Activated CD4-positive, alpha-beta T cell treated with anti-CD3 and anti-CD28 coated beads for 4 hours (primary cell): Measurements from ENCODE around the gene OR10G8.

Experiments used
- DNase-seq, 2 donors: peaks; one replicate each; pipeline ENCODE4 v3.0.0-alpha.2; 2020

OR10G8 gene

DNA sequence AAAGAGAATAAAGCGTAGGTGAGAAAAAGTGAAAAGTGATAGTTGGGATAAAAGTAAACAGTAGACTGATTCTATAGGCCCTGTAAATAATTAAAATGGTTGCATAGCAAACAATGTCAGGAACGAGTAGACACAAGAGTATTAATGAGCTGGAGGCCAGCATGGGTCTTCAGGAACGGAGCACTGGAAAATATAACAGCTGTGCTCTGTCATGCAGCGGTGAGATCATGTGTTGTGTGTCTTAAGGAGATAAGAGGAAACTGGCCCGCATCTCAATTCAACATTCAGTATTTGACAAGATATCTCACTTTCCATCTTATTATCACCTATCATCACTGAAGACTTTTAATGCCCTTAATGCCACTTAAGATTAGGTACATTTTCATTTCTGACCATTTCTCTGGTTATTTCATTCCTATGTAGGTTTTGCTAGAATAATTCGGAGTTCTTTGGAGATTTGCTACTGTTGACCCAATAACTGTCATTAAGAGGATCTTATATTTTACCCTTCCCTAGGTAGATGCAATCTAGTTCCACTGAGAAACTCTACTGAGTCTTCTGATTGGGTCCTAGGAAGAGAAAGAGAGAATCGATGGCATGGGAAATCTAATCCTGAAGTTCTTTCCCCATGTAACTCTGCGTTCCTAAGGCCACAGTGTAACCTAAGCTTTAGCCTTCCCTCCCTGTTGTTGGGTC, 53.2 kb downstream of the OR10G8 start:
- DNase-seq, result no peak
